Measurements from ENCODE around the gene DTL. TPM values are rescaled to one million over a fixed set of nuclear protein-coding genes. Genes with fewer than 3 reads are reported as not detected.

Gene DTL
- total RNA-seq, 2 experiments from 2014 or later = 49.7 to 54.7 TPM

DNA sequence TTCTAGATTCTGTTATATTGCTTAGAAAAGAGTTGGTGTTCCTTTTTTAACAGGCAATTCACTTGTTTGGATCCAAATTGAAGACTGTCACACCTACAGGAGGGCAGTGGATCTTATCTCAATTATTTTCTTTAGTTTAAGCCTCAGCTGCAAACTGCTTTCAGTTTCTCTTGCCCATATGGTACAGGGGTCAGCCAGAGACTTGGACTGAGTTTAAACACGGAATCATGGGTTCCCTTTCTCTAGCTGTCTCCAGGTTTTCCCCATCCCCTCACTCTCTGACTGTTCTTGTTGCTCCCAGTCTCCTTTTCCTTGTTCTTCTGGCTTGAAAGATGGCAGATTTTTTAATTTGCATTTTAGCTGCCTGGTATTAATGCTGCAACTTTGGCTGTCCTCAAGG lies 18.4 kb downstream of the DTL start:
- no peak overlapping the region for H3K27ac Mint-ChIP-seq
- peaks cover 4% of the 10 kb centered on the region for H3K9me3 Mint-ChIP-seq
- no peak overlapping the region for H3K4me3 Mint-ChIP-seq
- peaks cover 78% of the 10 kb centered on the region for H3K36me3 Mint-ChIP-seq
- ATAC-seq (ENCODE audit: low read depth) = no peak
- POLR2A ChIA-PET = no interaction called here
- peaks cover 9% of the 10 kb centered on the region for H3K4me1 Mint-ChIP-seq
- DNase-seq = no peak
- H3K27me3 Mint-ChIP-seq = no peaks in the 10 kb centered on the region

GRCh38 chr1:212055333-212055732 lies 19.8 kb downstream of the DTL start:
- peaks cover 10% of the 10 kb centered on the region for H3K4me1 Mint-ChIP-seq
- DNase-seq (no peak), ATAC-seq (ENCODE audit: low read depth) (no peak)
- H3K36me3 Mint-ChIP-seq = peaks cover 79% of the 10 kb centered on the region
- POLR2A ChIA-PET = no interaction called here
- no peak overlapping the region for H3K27ac Mint-ChIP-seq
- H3K4me3 Mint-ChIP-seq = no peak overlapping the region
- no peaks in the 10 kb centered on the region for H3K27me3 Mint-ChIP-seq
- H3K9me3 Mint-ChIP-seq = peaks cover 4% of the 10 kb centered on the region

- no peak overlapping the region for H3K4me3 Mint-ChIP-seq
- H3K4me1 Mint-ChIP-seq = peaks cover 1% of the 10 kb centered on the region
- POLR2A ChIA-PET = interaction anchor here (0.6 kb wide), 1 partner anchor 17 kb away, joined by 4 read pairs; no protein-coding TSS in a partner anchor
- no peak for DNase-seq
- H3K27ac Mint-ChIP-seq = peak overlapping the region; percentile 3
- H3K27me3 Mint-ChIP-seq = no peaks in the 10 kb centered on the region
- H3K36me3 Mint-ChIP-seq = peaks cover 43% of the 10 kb centered on the region
- peaks cover 4% of the 10 kb centered on the region for H3K9me3 Mint-ChIP-seq
- ATAC-seq (ENCODE audit: low read depth) = no peak
These were observed 25.3 kb downstream of the DTL start for GRCh38 chr1:212060632-212061472.

- Mint-ChIP-seq H3K27ac (no peak overlapping the region), H3K4me1 (peaks cover 1% of the 10 kb centered on the region), H3K27me3 (no peaks in the 10 kb centered on the region), H3K36me3 (peaks cover 34% of the 10 kb centered on the region), H3K4me3 (no peak overlapping the region), H3K9me3 (no peaks in the 10 kb centered on the region)
- POLR2A ChIA-PET = interaction anchor here (1.3 kb wide), 1 partner anchor 728 kb away, joined by 3 read pairs; the partner anchor contains the start of genes NSL1 and TATDN3
- ATAC-seq (ENCODE audit: low read depth) (no peak), DNase-seq (no peak)
These were observed 27.4 kb downstream of the DTL start for GRCh38 chr1:212062832-212063438.

DNA sequence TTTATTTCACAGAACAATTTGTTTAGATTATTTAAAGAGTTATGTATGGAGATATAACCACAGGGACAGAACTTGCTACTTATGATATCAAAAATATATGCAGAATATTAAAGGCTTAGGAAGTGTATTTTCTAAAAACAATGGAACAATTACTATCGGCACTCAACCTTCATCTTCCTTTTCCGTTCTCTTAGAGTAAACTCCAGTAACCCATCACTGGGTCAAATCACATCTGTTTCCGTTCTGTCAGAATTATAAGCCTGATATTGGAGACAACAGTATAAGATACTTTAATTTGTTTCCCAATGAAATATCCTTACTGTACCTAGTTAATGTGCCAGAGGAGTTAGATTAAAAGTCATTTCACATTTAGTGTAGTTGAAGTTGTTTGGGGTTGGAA lies 32.2 kb downstream of the DTL start:
- no peaks in the 10 kb centered on the region for H3K4me1 Mint-ChIP-seq
- no peak overlapping the region for H3K4me3 Mint-ChIP-seq
- no peaks in the 10 kb centered on the region for H3K9me3 Mint-ChIP-seq
- no peak for ATAC-seq (ENCODE audit: low read depth)
- no peaks in the 10 kb centered on the region for H3K27me3 Mint-ChIP-seq
- no peak for DNase-seq
- H3K36me3 Mint-ChIP-seq = peaks cover 31% of the 10 kb centered on the region
- POLR2A ChIA-PET = no interaction called here
- no peak overlapping the region for H3K27ac Mint-ChIP-seq

DNA sequence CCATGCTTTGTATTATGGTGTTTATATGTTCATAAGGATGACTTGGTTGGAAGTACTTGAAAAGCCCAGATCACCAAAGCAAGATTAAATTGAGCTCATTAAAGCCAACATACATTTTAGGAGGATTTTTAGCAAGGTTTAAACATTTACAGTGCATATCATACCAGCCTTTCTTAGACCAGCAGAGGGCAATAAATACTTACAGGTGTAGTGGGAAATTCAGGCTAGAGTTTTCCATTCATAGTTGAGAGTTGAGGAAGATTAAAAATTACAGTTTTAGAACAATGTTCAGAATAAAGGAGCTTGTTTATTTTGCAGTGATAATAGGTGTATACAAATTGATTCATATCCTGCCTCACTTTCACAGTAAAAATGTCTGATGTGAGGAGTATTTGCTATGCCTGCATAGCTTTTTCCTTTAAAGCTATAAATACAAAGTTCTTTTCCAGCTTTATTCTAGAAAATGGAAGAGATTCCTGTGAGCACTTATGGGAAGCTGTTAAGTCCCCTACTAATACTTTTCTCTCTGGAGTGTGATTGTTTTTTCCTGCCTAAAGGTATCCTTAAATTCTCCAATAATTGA lies 35.3 kb downstream of the DTL start:
- POLR2A ChIA-PET = interaction anchor here (1.0 to 1.1 kb wide), 2 partner anchors 215 to 220 kb away, joined by 3 read pairs; no protein-coding TSS in a partner anchor
- Mint-ChIP-seq H3K4me3 (no peak overlapping the region), H3K36me3 (peaks cover 32% of the 10 kb centered on the region), H3K9me3 (no peaks in the 10 kb centered on the region), H3K4me1 (no peaks in the 10 kb centered on the region), H3K27ac (no peak overlapping the region), H3K27me3 (no peaks in the 10 kb centered on the region)
- ATAC-seq (ENCODE audit: low read depth) (no peak), DNase-seq (no peak)

DNA sequence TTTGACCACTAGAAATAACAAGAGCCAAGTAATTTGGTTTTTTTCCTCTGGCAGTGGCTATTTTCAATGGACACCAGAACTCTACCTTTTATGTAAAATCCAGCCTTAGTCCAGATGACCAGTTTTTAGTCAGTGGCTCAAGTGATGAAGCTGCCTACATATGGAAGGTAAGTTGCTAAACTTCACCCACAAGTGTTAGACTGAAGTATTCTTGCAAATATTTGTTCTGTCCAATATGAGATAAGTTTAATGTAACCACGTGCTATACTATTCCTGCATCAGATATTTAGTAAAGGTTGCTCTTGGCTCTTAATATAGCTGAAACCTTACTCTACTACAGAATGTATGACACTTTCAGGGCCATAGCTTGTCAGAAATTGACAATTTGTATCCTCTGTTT lies 36.5 kb downstream of the DTL start:
- H3K27me3 Mint-ChIP-seq = no peaks in the 10 kb centered on the region
- ATAC-seq (ENCODE audit: low read depth) (no peak), DNase-seq (no peak)
- no peaks in the 10 kb centered on the region for H3K4me1 Mint-ChIP-seq
- H3K36me3 Mint-ChIP-seq = peaks cover 29% of the 10 kb centered on the region
- H3K27ac Mint-ChIP-seq = no peak overlapping the region
- no peaks in the 10 kb centered on the region for H3K9me3 Mint-ChIP-seq
- POLR2A ChIA-PET = no interaction called here
- no peak overlapping the region for H3K4me3 Mint-ChIP-seq

- no peak for DNase-seq
- POLR2A ChIA-PET = no interaction called here
- H3K36me3 Mint-ChIP-seq = peaks cover 28% of the 10 kb centered on the region
These were observed 37.9 kb downstream of the DTL start for GRCh38 chr1:212073490-212073889.

DNA sequence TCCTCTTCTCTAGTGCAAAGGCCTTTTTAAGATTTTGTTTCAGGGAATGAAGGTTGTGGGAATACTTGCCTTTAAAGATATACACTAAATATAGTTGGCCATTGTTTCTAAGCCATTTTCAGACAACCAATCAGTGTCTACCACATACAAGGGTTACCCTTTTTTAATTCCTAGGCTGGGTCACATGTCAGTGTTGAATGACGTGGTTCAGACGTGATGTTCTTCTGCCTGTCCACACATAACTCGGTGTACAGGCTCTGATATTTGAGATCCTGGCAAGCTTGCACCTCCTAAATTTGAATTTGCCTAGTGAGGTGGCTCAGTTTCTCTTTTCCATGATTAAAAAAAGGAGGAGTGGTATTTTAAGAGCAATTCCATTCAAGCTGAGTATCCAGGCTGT lies 38.8 kb downstream of the DTL start:
- no peaks in the 10 kb centered on the region for H3K27me3 Mint-ChIP-seq
- ATAC-seq (ENCODE audit: low read depth) (no peak), DNase-seq (no peak)
- no peaks in the 10 kb centered on the region for H3K9me3 Mint-ChIP-seq
- H3K36me3 Mint-ChIP-seq = peaks cover 29% of the 10 kb centered on the region
- no peak overlapping the region for H3K4me3 Mint-ChIP-seq
- POLR2A ChIA-PET = no interaction called here
- no peaks in the 10 kb centered on the region for H3K4me1 Mint-ChIP-seq
- H3K27ac Mint-ChIP-seq = no peak overlapping the region

More at GRCh38 chr1:212073490-212073889, 37.9 kb downstream of the DTL start:
- ATAC-seq (ENCODE audit: low read depth) = no peak
- no peaks in the 10 kb centered on the region for H3K4me1 Mint-ChIP-seq
- no peak overlapping the region for H3K4me3 Mint-ChIP-seq
- H3K9me3 Mint-ChIP-seq = no peaks in the 10 kb centered on the region
- no peaks in the 10 kb centered on the region for H3K27me3 Mint-ChIP-seq
- H3K27ac Mint-ChIP-seq = no peak overlapping the region

GRCh38 chr1:212074856-212075255 lies 39.3 kb downstream of the DTL start:
- POLR2A ChIA-PET = no interaction called here
- Mint-ChIP-seq H3K4me1 (no peaks in the 10 kb centered on the region), H3K4me3 (no peak overlapping the region), H3K36me3 (peaks cover 30% of the 10 kb centered on the region), H3K9me3 (no peaks in the 10 kb centered on the region), H3K27ac (no peak overlapping the region), H3K27me3 (no peaks in the 10 kb centered on the region)
- ATAC-seq (ENCODE audit: low read depth) (no peak), DNase-seq (no peak)

DNA sequence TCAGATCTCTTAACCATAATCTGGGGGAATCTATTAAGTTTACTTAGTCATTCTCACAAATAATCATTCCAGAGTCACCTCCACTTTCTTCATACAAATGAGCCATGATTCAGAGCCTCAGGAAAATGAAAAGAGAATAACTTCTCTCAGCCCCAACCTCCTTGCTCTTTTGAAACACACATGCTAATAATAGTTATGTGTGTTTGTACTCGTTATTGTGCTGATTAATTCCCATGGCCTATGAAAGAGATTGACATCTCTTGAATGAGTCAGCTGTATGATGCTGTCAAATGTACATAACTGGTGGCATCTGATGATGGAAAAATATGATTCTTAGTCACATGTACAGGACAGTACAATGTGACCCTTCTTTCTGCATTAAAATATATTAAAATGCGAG lies 41.5 kb downstream of the DTL start:
- ATAC-seq (ENCODE audit: low read depth) = no peak
- H3K9me3 Mint-ChIP-seq = no peaks in the 10 kb centered on the region
- POLR2A ChIA-PET = no interaction called here

GRCh38 chr1:212078826-212079225 lies 43.3 kb downstream of the DTL start:
- no peaks in the 10 kb centered on the region for H3K9me3 Mint-ChIP-seq
- no peaks in the 10 kb centered on the region for H3K4me1 Mint-ChIP-seq
- no peaks in the 10 kb centered on the region for H3K27me3 Mint-ChIP-seq
- DNase-seq = no peak
- no peak overlapping the region for H3K27ac Mint-ChIP-seq
- H3K4me3 Mint-ChIP-seq = no peak overlapping the region
- peaks cover 20% of the 10 kb centered on the region for H3K36me3 Mint-ChIP-seq
- POLR2A ChIA-PET = no interaction called here
- no peak for ATAC-seq (ENCODE audit: low read depth)

More for the DNA sequence above, 41.5 kb downstream of the DTL start:
- no peak for DNase-seq
- Mint-ChIP-seq H3K4me3 (no peak overlapping the region), H3K27me3 (no peaks in the 10 kb centered on the region), H3K27ac (no peak overlapping the region), H3K36me3 (peaks cover 25% of the 10 kb centered on the region), H3K4me1 (no peaks in the 10 kb centered on the region)

DNA sequence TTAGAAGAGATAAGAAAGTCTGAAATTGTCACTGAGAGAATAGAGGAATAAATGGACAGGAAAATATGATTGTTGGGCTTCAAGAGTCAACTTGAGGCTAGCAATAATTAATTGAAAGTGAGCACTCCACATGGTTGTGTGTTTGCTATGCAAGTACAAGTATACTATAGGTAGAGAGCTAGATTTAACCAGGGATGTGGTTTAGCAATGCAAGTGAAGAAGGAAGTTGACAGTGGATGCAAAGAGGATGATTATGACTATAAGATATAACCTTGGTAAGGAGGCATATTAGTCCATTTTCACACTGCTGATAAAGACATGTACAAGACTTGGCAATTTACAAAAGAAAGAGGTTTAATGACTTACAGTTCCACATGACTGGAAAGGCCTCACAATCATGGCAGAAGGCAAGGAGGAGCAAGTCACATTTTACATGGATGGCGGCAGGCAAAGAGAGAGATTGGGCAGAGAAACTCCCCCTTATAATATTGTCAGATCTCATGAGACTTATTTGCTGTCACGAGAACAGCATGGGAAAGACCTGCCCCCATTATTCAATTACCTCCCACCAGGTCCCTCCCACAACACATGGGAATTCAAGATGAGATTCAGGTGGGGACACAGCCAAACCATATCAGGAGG lies 47.3 kb downstream of the DTL start:
- no peaks in the 10 kb centered on the region for H3K27me3 Mint-ChIP-seq
- DNase-seq (no peak), ATAC-seq (ENCODE audit: low read depth) (peak; percentile 52)
- POLR2A ChIA-PET = no interaction called here
- H3K36me3 Mint-ChIP-seq = peaks cover 25% of the 10 kb centered on the region
- H3K9me3 Mint-ChIP-seq = no peaks in the 10 kb centered on the region
- H3K4me3 Mint-ChIP-seq = no peak overlapping the region
- peaks cover 6% of the 10 kb centered on the region for H3K4me1 Mint-ChIP-seq
- H3K27ac Mint-ChIP-seq = no peak overlapping the region
